ENCODE data around the gene LIX1L.

DNA sequence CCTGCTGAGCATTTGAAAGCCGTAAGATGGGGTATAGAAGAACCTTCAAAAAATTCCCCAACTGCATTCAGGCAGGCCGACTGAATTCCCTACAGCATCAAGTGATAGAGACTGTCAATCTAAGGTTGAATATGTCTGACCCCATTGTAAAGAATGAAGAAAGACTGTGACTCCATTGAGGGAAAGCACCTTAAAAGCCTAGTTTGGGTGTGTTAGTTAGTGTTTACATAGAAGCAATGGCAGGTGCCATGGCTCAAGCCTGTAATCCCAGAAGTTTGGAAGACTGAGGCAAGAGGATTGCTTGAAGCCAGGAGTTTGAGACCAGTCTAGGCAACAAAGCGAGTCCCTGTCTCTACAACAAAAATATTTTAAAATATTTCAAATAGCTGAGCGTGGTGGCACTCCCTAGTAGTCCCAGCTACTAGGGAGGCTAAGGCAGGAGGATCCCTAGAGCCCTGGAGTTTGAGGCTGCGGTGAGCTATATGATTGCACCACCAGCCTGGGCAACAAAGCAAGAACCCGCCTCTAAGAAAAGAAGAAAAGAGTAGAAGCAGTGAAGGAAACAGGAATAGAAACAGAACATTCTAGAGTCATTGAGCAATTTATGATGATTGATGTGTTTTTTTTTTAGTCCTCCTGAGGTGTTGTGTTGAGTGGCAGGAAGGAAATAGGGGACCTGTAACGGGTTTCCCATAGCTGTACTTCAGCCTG, 22.1 kb upstream of the LIX1L start:
- TF ChIP-seq YY1 (IDR thresholded peaks at IDR 0.05; ENCODE audit: insufficient read depth, insufficient read length) (no peak), ZNF274 (IDR thresholded peaks at IDR 0.05; ENCODE audit: low read depth, low read length) (no peak), SUZ12 (IDR thresholded peaks at IDR 0.05; ENCODE audit: extremely low read depth, insufficient read depth, insufficient read length) (no peak)

All from NT2/D1 (cell line).